HG03159 (cell line): ENCODE results near the gene WFDC1.

Experiments
- ATAC-seq: cut with Tn5 transposase; IDR thresholded peaks from one replicate; pipeline ENCODE4 v1.9.1; 2021; ENCODE audit warnings: mild to moderate bottlenecking, moderate library complexity; ENCODE audit not compliant: unreplicated experiment

Gene WFDC1

GRCh38 chr16:84271866-84272265 lies 22.8 kb upstream of the WFDC1 start:
- no peak for ATAC-seq

- ATAC-seq, result no peak
These were observed 21.8 kb upstream of the WFDC1 start for GRCh38 chr16:84272740-84273320.

GRCh38 chr16:84274515-84274914 lies 20.2 kb upstream of the WFDC1 start:
- ATAC-seq, result no peak

- no peak for ATAC-seq
These were observed 19.0 kb upstream of the WFDC1 start for GRCh38 chr16:84275585-84276151.

GRCh38 chr16:84277244-84277823 lies 17.3 kb upstream of the WFDC1 start:
- ATAC-seq, result no peak

- ATAC-seq, result no peak
These were observed 16.3 kb upstream of the WFDC1 start for GRCh38 chr16:84278333-84278732.

GRCh38 chr16:84278968-84279367 lies 15.7 kb upstream of the WFDC1 start:
- ATAC-seq, result no peak

GRCh38 chr16:84279881-84280280 lies 14.8 kb upstream of the WFDC1 start:
- ATAC-seq, result no peak

GRCh38 chr16:84281074-84281473 lies 13.6 kb upstream of the WFDC1 start:
- no peak for ATAC-seq

GRCh38 chr16:84282533-84282932 lies 12.1 kb upstream of the WFDC1 start:
- ATAC-seq, result no peak

- ATAC-seq, result no peak
These were observed 11.1 kb upstream of the WFDC1 start for GRCh38 chr16:84283314-84284153.

GRCh38 chr16:84284154-84284722 lies 10.4 kb upstream of the WFDC1 start:
- ATAC-seq, result no peak

- ATAC-seq, result no peak
These were observed 8.0 kb upstream of the WFDC1 start for GRCh38 chr16:84286578-84287240.

- ATAC-seq, result no peak
These were observed 5.8 kb upstream of the WFDC1 start for GRCh38 chr16:84288902-84289301.

GRCh38 chr16:84291226-84291625 lies 3.5 kb upstream of the WFDC1 start:
- no peak for ATAC-seq

GRCh38 chr16:84292011-84292410 lies 2.7 kb upstream of the WFDC1 start:
- ATAC-seq, result no peak

- ATAC-seq, result no peak
These were observed 1.3 kb upstream of the WFDC1 start for GRCh38 chr16:84293406-84293805.

- ATAC-seq, result no peak
These were observed 561 bp upstream of the WFDC1 start for GRCh38 chr16:84294117-84294516.

- ATAC-seq, result no peak
These were observed 654 bp downstream of the WFDC1 start for GRCh38 chr16:84295203-84295860.

GRCh38 chr16:84298376-84298899 lies 3.8 kb downstream of the WFDC1 start:
- no peak for ATAC-seq
